ENCODE results near the gene TNFRSF21. TPM values are rescaled to one million over a fixed set of nuclear protein-coding genes. Genes with fewer than 3 reads are reported as not detected.

The TNFRSF21 gene
- total and polyA plus RNA-seq, 10 of the 15 experiments (the other 5 are each of a cell fraction or from before 2014, with no cell fraction given): 0.09 to 1.0 (median 0.27) TPM

DNA sequence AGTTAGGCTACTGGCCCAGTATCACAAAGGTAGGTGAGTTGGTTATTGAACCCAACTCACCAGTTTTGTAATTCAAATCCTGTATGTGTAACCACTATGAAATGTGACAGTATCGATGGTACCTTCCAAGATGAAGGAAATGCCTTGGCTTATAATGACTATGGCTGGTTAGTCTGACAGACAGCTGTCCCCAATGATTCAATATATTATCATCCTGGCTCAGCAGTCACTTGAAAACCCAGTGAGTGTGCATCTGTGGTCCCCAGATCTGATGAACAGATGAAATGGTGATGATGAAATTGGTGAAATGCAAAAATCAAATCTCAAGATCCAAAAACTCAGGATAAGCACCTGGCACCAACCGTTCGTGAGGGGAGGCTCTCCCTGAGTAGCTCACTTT lies 54.8 kb downstream of the TNFRSF21 start:
- H3K4me2 ChIP-seq (ENCODE audit: control insufficient read depth, insufficient read depth): no peak overlapping the region
- H4K20me1 ChIP-seq (ENCODE audit: control insufficient read depth, insufficient read depth): no peaks in the 10 kb centered on the region
- TF ChIP-seq RUNX3 (IDR thresholded peaks at IDR 0.05; ENCODE audit: low read length): no peak
- no peak for TF ChIP-seq SMAD5 (IDR thresholded peaks at IDR 0.05; ENCODE audit: low read depth)
- TF ChIP-seq CEBPB (IDR thresholded peaks at IDR 0.05; ENCODE audit: borderline replicate concordance in 1 of 2, low read depth in 2 of 2, low read length in 2 of 2): no peak
- TF ChIP-seq ZBED1 (IDR thresholded peaks at IDR 0.05; ENCODE audit: borderline replicate concordance): no peak
- TF ChIP-seq GABPA (IDR thresholded peaks at IDR 0.05; ENCODE audit: low read depth): no peak
- TF ChIP-seq ZNF622 (IDR thresholded peaks at IDR 0.05): no peak
- TF ChIP-seq HSF1 (IDR thresholded peaks at IDR 0.05; ENCODE audit: low read depth, low read length): no peak
- no peak for TF ChIP-seq POU2F2 (IDR thresholded peaks at IDR 0.05; ENCODE audit: borderline replicate concordance, low read depth, low read length)
- no peak for TF ChIP-seq RAD51 (IDR thresholded peaks at IDR 0.05)
- TF ChIP-seq ASH2L (IDR thresholded peaks at IDR 0.05; ENCODE audit: borderline replicate concordance, low read depth): no peak
- TF ChIP-seq NR2C1 (IDR thresholded peaks at IDR 0.05): no peak
- no peak for TF ChIP-seq MEF2A (IDR thresholded peaks at IDR 0.05; ENCODE audit: insufficient read depth, low read depth, low read length)
- TF ChIP-seq NRF1 (conservative IDR thresholded peaks at IDR 0.05; ENCODE audit: low read depth, low read length): no peak
- H2AFZ ChIP-seq (ENCODE audit: control insufficient read depth, low read depth, low read length): no peak overlapping the region
- POLR2A ChIA-PET: no interaction called here
- H3K27me3 ChIP-seq (replicated peaks in 1 of 2; ENCODE audit: control insufficient read depth in 2 of 2, insufficient read depth in 2 of 2, low read length in 1 of 2): no peaks in the 10 kb centered on the region; a peak in 1 of 4 replicates
- no peaks in the 10 kb centered on the region for H3K79me2 ChIP-seq (ENCODE audit: control insufficient read depth, insufficient read depth, low read length)
- no peak overlapping the region for H3K27ac ChIP-seq (ENCODE audit: control insufficient read depth, insufficient read depth)
- H3K9ac ChIP-seq (ENCODE audit: control insufficient read depth, insufficient read depth, low read length): no peak overlapping the region
- in situ Hi-C loops (cut with MboI) (no loop called here), intact Hi-C loops (cut with micrococcal nuclease; ENCODE audit: unreplicated experiment) (no loop called here)
- CTCF ChIA-PET: interaction anchor here (0.8 to 0.9 kb wide), 3 partner anchors 13 to 1093 kb away, joined by 3 to 4 read pairs (median 3); no protein-coding TSS in a partner anchor
- H3K36me3 ChIP-seq (ENCODE audit: control insufficient read depth in 2 of 2, insufficient read depth in 2 of 2, low read length in 1 of 2): no peaks in the 10 kb centered on the region
- no peaks in the 10 kb centered on the region for H3K4me1 ChIP-seq (ENCODE audit: control insufficient read depth, insufficient read depth, low read length)
- no peak for ATAC-seq
- DNase-seq (ENCODE audit: low read depth, low spot score): no peak
- SMC1A ChIA-PET (ENCODE audit: uncharacterized antibody, unreplicated experiment): interaction anchor here (1.3 kb wide), 1 partner anchor 12 kb away, joined by 4 read pairs; no protein-coding TSS in a partner anchor
- 18% methylated on average over 3 of the region's 3 CpGs for WGBS (ENCODE audit: insufficient coverage, insufficient replicate concordance, low lambda C conversion rate, missing lambda C conversion rate)
- no peak overlapping the region for H3K4me3 ChIP-seq
- FAIRE-seq: no peak
- no peaks in the 10 kb centered on the region for H3K9me3 ChIP-seq (replicated peaks; ENCODE audit: control insufficient read depth, insufficient read depth, low read length)
- no TSS peak for BruUV-seq (replicated peaks)
- RAD21 ChIA-PET (ENCODE audit: unreplicated experiment): interaction anchor here (1.1 kb wide), 1 partner anchor 12 kb away, joined by 5 read pairs; no protein-coding TSS in a partner anchor
